ENCODE data around the gene WWTR1.

Gene WWTR1

GRCh38 chr3:149657926-149658743 lies at the start of gene WWTR1:
WWTR1 (minus strand) TSS chr3:149658025; CDS start chr3:149657306, 719 bp downstream.
- DNase-seq (ENCODE audit: low spot score), result peak; percentile 88

- peak; percentile 38 for DNase-seq (ENCODE audit: low spot score)
These were observed 49.1 kb upstream of the WWTR1 start for GRCh38 chr3:149706905-149707304.

- DNase-seq (ENCODE audit: low spot score), result no peak
These were observed 47.6 kb upstream of the WWTR1 start for GRCh38 chr3:149705416-149705815.

- DNase-seq (ENCODE audit: low spot score), result no peak
These were observed 45.6 kb upstream of the WWTR1 start for GRCh38 chr3:149703466-149703865.

- DNase-seq (ENCODE audit: low spot score), result no peak
These were observed 45.0 kb upstream of the WWTR1 start for GRCh38 chr3:149702691-149703441.

GRCh38 chr3:149701977-149702350 lies 44.1 kb upstream of the WWTR1 start:
- DNase-seq (ENCODE audit: low spot score), result no peak

GRCh38 chr3:149701206-149701976 lies 43.6 kb upstream of the WWTR1 start:
- DNase-seq (ENCODE audit: low spot score), result no peak

GRCh38 chr3:149688122-149688757 lies 30.4 kb upstream of the WWTR1 start:
- no peak for DNase-seq (ENCODE audit: low spot score)

GRCh38 chr3:149686996-149687395 lies 29.2 kb upstream of the WWTR1 start:
- DNase-seq (ENCODE audit: low spot score), result no peak

- no peak for DNase-seq (ENCODE audit: low spot score)
These were observed 20.6 kb upstream of the WWTR1 start for GRCh38 chr3:149678351-149678950.

- no peak for DNase-seq (ENCODE audit: low spot score)
These were observed 15.6 kb upstream of the WWTR1 start for GRCh38 chr3:149673393-149673792.

- no peak for DNase-seq (ENCODE audit: low spot score)
These were observed 13.1 kb upstream of the WWTR1 start for GRCh38 chr3:149670742-149671492.

- no peak for DNase-seq (ENCODE audit: low spot score)
These were observed 9.8 kb upstream of the WWTR1 start for GRCh38 chr3:149667576-149667975.

- no peak for DNase-seq (ENCODE audit: low spot score)
These were observed 6.1 kb upstream of the WWTR1 start for GRCh38 chr3:149663966-149664365.

- DNase-seq (ENCODE audit: low spot score), result no peak
These were observed 4.5 kb upstream of the WWTR1 start for GRCh38 chr3:149662240-149662887.

- no peak for DNase-seq (ENCODE audit: low spot score)
These were observed 2.6 kb upstream of the WWTR1 start for GRCh38 chr3:149660462-149660861.

- DNase-seq (ENCODE audit: low spot score), result no peak
These were observed 1.1 kb upstream of the WWTR1 start for GRCh38 chr3:149658744-149659497.

- DNase-seq (ENCODE audit: low spot score), result no peak
These were observed 402 bp downstream of the WWTR1 start for GRCh38 chr3:149657321-149657925.
